ENCODE data around the gene ATL3. TPM values are rescaled to one million over a fixed set of nuclear protein-coding genes. Genes with fewer than 3 reads are reported as not detected.

ATL3 gene
- total RNA-seq, 5 donors from 2014 or later (not counting 1 experiment from before 2014, with no cell fraction given): 27.4 to 43.7 (median 37.6) TPM

- Mint-ChIP-seq H3K4me1 (peaks cover 42 to 67% (median 60%) of the 10 kb centered on the region in 3 donors), H3K27me3 (no peaks in the 10 kb centered on the region), H3K9me3 (no peaks in the 10 kb centered on the region), H3K36me3 (peaks cover 10% of the 10 kb centered on the region), H3K4me3 (no peak overlapping the region), H3K27ac (peak overlapping the region in 1 of 2 donors; percentile 46)
- CTCF ChIA-PET: no interaction called here
- H3K27me3 ChIP-seq (replicated peaks in 1 of 2; ENCODE audit: control insufficient read depth in 2 of 2, extremely low read depth in 1 of 2, insufficient read depth in 2 of 2, low read length in 1 of 2): no peaks in the 10 kb centered on the region
- POLR2A ChIA-PET: interaction anchor here in 1 of 2 donors (0.6 kb wide), 1 partner anchor 34 kb away, joined by 3 read pairs; no protein-coding TSS in a partner anchor
- H3K9me3 ChIP-seq: no peaks in the 10 kb centered on the region
- no CpG with 5 or more reads among the region's 1 CpG for WGBS (ENCODE audit: insufficient coverage)
- H3K4me3 ChIP-seq (ENCODE audit: control insufficient read depth in 1 of 2, extremely low read depth in 1 of 2, low read length in 1 of 2): no peak overlapping the region
- no peak for ATAC-seq (replicated peaks in 1 of 4)
- H3K4me1 ChIP-seq (ENCODE audit: control insufficient read depth in 1 of 2, extremely low read depth in 1 of 2, insufficient read depth in 2 of 2, low read length in 2 of 2): peaks cover 3 to 22% of the 10 kb centered on the region in 2 experiments
- peaks cover 0 to 5% of the 10 kb centered on the region in 2 donors for H3K36me3 ChIP-seq (ENCODE audit: control insufficient read depth in 2 of 2, extremely low read depth in 1 of 2, insufficient read depth in 1 of 2, low read length in 1 of 2)
- no peak overlapping the region for H3K27ac ChIP-seq (ENCODE audit: low read length)
- no peak for DNase-seq
These were observed 7.4 kb downstream of the ATL3 start for GRCh38 chr11:63663809-63664208.

GRCh38 chr11:63660972-63661371 is 10.2 kb downstream of the ATL3 start:
- WGBS (ENCODE audit: insufficient coverage): 94% methylated on average over 4 of the region's 8 CpGs
- no peaks in the 10 kb centered on the region for H3K9me3 Mint-ChIP-seq
- DNase-seq (no peak), ATAC-seq (replicated peaks in 1 of 4) (no peak)
- peaks cover 14% of the 10 kb centered on the region for H3K36me3 Mint-ChIP-seq
- H3K27me3 ChIP-seq (replicated peaks in 1 of 2; ENCODE audit: control insufficient read depth in 2 of 2, extremely low read depth in 1 of 2, insufficient read depth in 2 of 2, low read length in 1 of 2): no peaks in the 10 kb centered on the region
- peaks cover 0 to 17% of the 10 kb centered on the region in 2 experiments for H3K4me1 ChIP-seq (ENCODE audit: control insufficient read depth in 1 of 2, extremely low read depth in 1 of 2, insufficient read depth in 2 of 2, low read length in 2 of 2)
- H3K27ac Mint-ChIP-seq: no peak overlapping the region
- no peaks in the 10 kb centered on the region for H3K9me3 ChIP-seq
- no peak overlapping the region for H3K4me3 Mint-ChIP-seq
- no peak overlapping the region for H3K4me3 ChIP-seq (ENCODE audit: control insufficient read depth in 1 of 2, extremely low read depth in 1 of 2, low read length in 1 of 2)
- ChIA-PET CTCF (interaction anchor here in 1 of 2 donors (0.9 kb wide), 1 partner anchor 182 kb away, joined by 4 read pairs; no protein-coding TSS in a partner anchor), POLR2A (interaction anchor here in 1 of 2 donors (0.6 kb wide), 1 partner anchor 174 kb away, joined by 4 read pairs; no protein-coding TSS in a partner anchor)
- H3K27me3 Mint-ChIP-seq: no peaks in the 10 kb centered on the region
- H3K36me3 ChIP-seq (ENCODE audit: control insufficient read depth in 2 of 2, extremely low read depth in 1 of 2, insufficient read depth in 1 of 2, low read length in 1 of 2): peaks cover 0 to 6% of the 10 kb centered on the region in 2 donors
- peaks cover 29 to 52% (median 48%) of the 10 kb centered on the region in 3 donors for H3K4me1 Mint-ChIP-seq
- no peak overlapping the region for H3K27ac ChIP-seq (ENCODE audit: low read length)

GRCh38 chr11:63652671-63653070 is 18.5 kb downstream of the ATL3 start:
- peak overlapping the region; percentile 69 to 71 for H3K27ac Mint-ChIP-seq
- CTCF ChIA-PET: no interaction called here
- DNase-seq: no peak
- ATAC-seq (replicated peaks in 1 of 4): no peak
- no peaks in the 10 kb centered on the region for H3K9me3 Mint-ChIP-seq
- Histone ChIP-seq H3K9me3 (no peaks in the 10 kb centered on the region), H3K36me3 (ENCODE audit: control insufficient read depth in 2 of 2, extremely low read depth in 1 of 2, insufficient read depth in 1 of 2, low read length in 1 of 2) (peaks cover 10 to 40% of the 10 kb centered on the region in 2 donors), H3K27me3 (replicated peaks in 1 of 2; ENCODE audit: control insufficient read depth in 2 of 2, extremely low read depth in 1 of 2, insufficient read depth in 2 of 2, low read length in 1 of 2) (no peaks in the 10 kb centered on the region), H3K4me3 (ENCODE audit: control insufficient read depth in 1 of 2, extremely low read depth in 1 of 2, low read length in 1 of 2) (no peak overlapping the region), H3K4me1 (ENCODE audit: control insufficient read depth in 1 of 2, extremely low read depth in 1 of 2, insufficient read depth in 2 of 2, low read length in 2 of 2) (peaks cover 0 to 7% of the 10 kb centered on the region in 2 experiments), H3K27ac (ENCODE audit: low read length) (no peak overlapping the region)
- POLR2A ChIA-PET: no interaction called here
- H3K27me3 Mint-ChIP-seq: no peaks in the 10 kb centered on the region
- H3K4me1 Mint-ChIP-seq: peaks cover 17 to 19% (median 19%) of the 10 kb centered on the region in 3 donors
- peaks cover 28% of the 10 kb centered on the region for H3K36me3 Mint-ChIP-seq
- WGBS (ENCODE audit: insufficient coverage): 83% methylated on average over 2 of the region's 3 CpGs
- H3K4me3 Mint-ChIP-seq: no peak overlapping the region

GRCh38 chr11:63643205-63643604 is 28.0 kb downstream of the ATL3 start:
- CTCF ChIA-PET: no interaction called here
- no peak for ATAC-seq (replicated peaks in 1 of 4)

GRCh38 chr11:63641727-63642126 is 29.4 kb downstream of the ATL3 start:
- H3K9me3 Mint-ChIP-seq: no peaks in the 10 kb centered on the region
- H3K27me3 Mint-ChIP-seq: no peaks in the 10 kb centered on the region
- no peaks in the 10 kb centered on the region for H3K9me3 ChIP-seq
- ChIA-PET POLR2A (no interaction called here), CTCF (interaction anchor here in 1 of 2 donors (0.7 kb wide), 1 partner anchor 13 kb away, joined by 4 read pairs; no protein-coding TSS in a partner anchor)
- no peaks in the 10 kb centered on the region for H3K27me3 ChIP-seq (replicated peaks in 1 of 2; ENCODE audit: control insufficient read depth in 2 of 2, extremely low read depth in 1 of 2, insufficient read depth in 2 of 2, low read length in 1 of 2)
- no peak overlapping the region for H3K4me3 Mint-ChIP-seq
- peaks cover 31% of the 10 kb centered on the region for H3K36me3 Mint-ChIP-seq
- no peak overlapping the region for H3K27ac ChIP-seq (ENCODE audit: low read length)
- H3K4me3 ChIP-seq (ENCODE audit: control insufficient read depth in 1 of 2, extremely low read depth in 1 of 2, low read length in 1 of 2): no peak overlapping the region
- peaks cover 0 to 43% of the 10 kb centered on the region in 2 donors for H3K36me3 ChIP-seq (ENCODE audit: control insufficient read depth in 2 of 2, extremely low read depth in 1 of 2, insufficient read depth in 1 of 2, low read length in 1 of 2)
- ATAC-seq (replicated peaks in 1 of 4) (no peak), DNase-seq (no peak)
- peaks cover 5 to 11% (median 8%) of the 10 kb centered on the region in 3 donors for H3K4me1 Mint-ChIP-seq
- peaks cover 0 to 2% of the 10 kb centered on the region in 2 experiments for H3K4me1 ChIP-seq (ENCODE audit: control insufficient read depth in 1 of 2, extremely low read depth in 1 of 2, insufficient read depth in 2 of 2, low read length in 2 of 2)
- H3K27ac Mint-ChIP-seq: no peak overlapping the region

More at GRCh38 chr11:63643205-63643604, 28.0 kb downstream of the ATL3 start:
- H3K36me3 ChIP-seq (ENCODE audit: control insufficient read depth in 2 of 2, extremely low read depth in 1 of 2, insufficient read depth in 1 of 2, low read length in 1 of 2): peaks cover 0 to 55% of the 10 kb centered on the region in 2 donors
- no peaks in the 10 kb centered on the region for H3K9me3 Mint-ChIP-seq
- no peak overlapping the region for H3K4me3 ChIP-seq (ENCODE audit: control insufficient read depth in 1 of 2, extremely low read depth in 1 of 2, low read length in 1 of 2)
- H3K9me3 ChIP-seq: no peaks in the 10 kb centered on the region
- H3K27me3 Mint-ChIP-seq: no peaks in the 10 kb centered on the region
- no CpG with 5 or more reads among the region's 3 CpGs for WGBS (ENCODE audit: insufficient coverage)
- no peak overlapping the region for H3K4me3 Mint-ChIP-seq
- POLR2A ChIA-PET: no interaction called here
- H3K27ac Mint-ChIP-seq: peak overlapping the region in 1 of 2 donors; percentile 23
- no peak for DNase-seq
- H3K36me3 Mint-ChIP-seq: peaks cover 42% of the 10 kb centered on the region
- H3K27me3 ChIP-seq (replicated peaks in 1 of 2; ENCODE audit: control insufficient read depth in 2 of 2, extremely low read depth in 1 of 2, insufficient read depth in 2 of 2, low read length in 1 of 2): no peaks in the 10 kb centered on the region
- H3K4me1 ChIP-seq (ENCODE audit: control insufficient read depth in 1 of 2, extremely low read depth in 1 of 2, insufficient read depth in 2 of 2, low read length in 2 of 2): no peaks in the 10 kb centered on the region
- peaks cover 0 to 6% (median 4%) of the 10 kb centered on the region in 3 donors for H3K4me1 Mint-ChIP-seq
- H3K27ac ChIP-seq (ENCODE audit: low read length): no peak overlapping the region

- Histone ChIP-seq H3K27ac (ENCODE audit: low read length) (no peak overlapping the region), H3K4me3 (ENCODE audit: control insufficient read depth in 1 of 2, extremely low read depth in 1 of 2, low read length in 1 of 2) (no peak overlapping the region), H3K4me1 (ENCODE audit: control insufficient read depth in 1 of 2, extremely low read depth in 1 of 2, insufficient read depth in 2 of 2, low read length in 2 of 2) (peaks cover 0 to 2% of the 10 kb centered on the region in 2 experiments), H3K27me3 (replicated peaks in 1 of 2; ENCODE audit: control insufficient read depth in 2 of 2, extremely low read depth in 1 of 2, insufficient read depth in 2 of 2, low read length in 1 of 2) (no peaks in the 10 kb centered on the region), H3K36me3 (ENCODE audit: control insufficient read depth in 2 of 2, extremely low read depth in 1 of 2, insufficient read depth in 1 of 2, low read length in 1 of 2) (peaks cover 0 to 36% of the 10 kb centered on the region in 2 donors), H3K9me3 (no peaks in the 10 kb centered on the region)
- ChIA-PET POLR2A (interaction anchor here in 1 of 2 donors (0.6 kb wide), 1 partner anchor 17 kb away, joined by 3 read pairs; no protein-coding TSS in a partner anchor), CTCF (interaction anchor here (0.9 to 7.9 kb wide), 9 partner anchors 9 to 160 kb away, joined by 3 to 108 read pairs (median 4); partner anchors contain the start of gene RTN3 (in 1 of the 2))
- peaks cover 5 to 14% (median 12%) of the 10 kb centered on the region in 3 donors for H3K4me1 Mint-ChIP-seq
- H3K36me3 Mint-ChIP-seq: peaks cover 32% of the 10 kb centered on the region
- DNase-seq (peak in 1 of 35 experiments; percentile 22), ATAC-seq (replicated peaks in 1 of 4) (no peak)
- H3K27ac Mint-ChIP-seq: peak overlapping the region; percentile 45 to 89
- no peaks in the 10 kb centered on the region for H3K9me3 Mint-ChIP-seq
- WGBS (ENCODE audit: insufficient coverage): no CpG with 5 or more reads among the region's 3 CpGs
- no peaks in the 10 kb centered on the region for H3K27me3 Mint-ChIP-seq
- H3K4me3 Mint-ChIP-seq: no peak overlapping the region
These were observed 31.9 kb downstream of the ATL3 start for GRCh38 chr11:63639199-63639832.
